LNCaP clone FGC (cell line): ENCODE measurements around the gene ADAMTSL5.

Source experiments
- DNase-seq: peaks from one replicate; pipeline ENCODE4 v3.0.0-alpha.2; 2011; ENCODE audit warnings: low read depth
- H3K4me3 ChIP-seq: 2 replicates; pipeline ENCODE4 v1.5.1; 2011; ENCODE audit warnings: mild to moderate bottlenecking, low read depth, low read length, control low read depth
- CTCF ChIP-seq: IDR thresholded peaks from 2 replicates; pipeline ENCODE4 v1.5.1; 2012; ENCODE audit warnings: mild to moderate bottlenecking; ENCODE audit not compliant: control insufficient read depth, insufficient read depth; ENCODE audit errors: extremely low read depth

ADAMTSL5 gene

GRCh38 chr19:1471515-1472160 lies 41.2 kb downstream of the ADAMTSL5 start:
- H3K4me3 ChIP-seq = no peak overlapping the region
- no peak for TF ChIP-seq CTCF
- DNase-seq = no peak

GRCh38 chr19:1471010-1471514 lies 41.8 kb downstream of the ADAMTSL5 start:
- no peak for DNase-seq
- no peak overlapping the region for H3K4me3 ChIP-seq
- TF ChIP-seq CTCF = no peak

GRCh38 chr19:1470305-1471009 lies 42.4 kb downstream of the ADAMTSL5 start:
- no peak for TF ChIP-seq CTCF
- no peak overlapping the region for H3K4me3 ChIP-seq
- no peak for DNase-seq

- DNase-seq = no peak
- H3K4me3 ChIP-seq = no peak overlapping the region
- TF ChIP-seq CTCF = no peak
Observed at GRCh38 chr19:1470055-1470304, 42.8 kb downstream of the ADAMTSL5 start.

GRCh38 chr19:1469255-1470054 lies 43.4 kb downstream of the ADAMTSL5 start:
- no peak for DNase-seq
- TF ChIP-seq CTCF = peak; percentile 4; the same call in 1 of the 2 replicates
- H3K4me3 ChIP-seq = no peak overlapping the region

- no peak for DNase-seq
- no peak overlapping the region for H3K4me3 ChIP-seq
- TF ChIP-seq CTCF = peak; percentile 58
Observed at GRCh38 chr19:1468821-1469254, 44.0 kb downstream of the ADAMTSL5 start.
